WTC11 (cell line): ENCODE measurements around the gene ADGRD2. TPM values are rescaled to one million over a fixed set of nuclear protein-coding genes. Genes with fewer than 3 reads are reported as not detected.

Experiments used
- ATAC-seq: fragments of 200-7000 bp; cut with Tn5 transposase; 2 replicates; pipeline ENCODE4 v1.10.0; 2021; ENCODE audit warnings: mild to moderate bottlenecking, moderate library complexity
- CTCF ChIA-PET: fragments of 300-600 bp; sonication (Branson Sonifier 250); formaldehyde crosslinking; loops from one replicate; lab custom pipeline; 2021; ENCODE audit warnings: antibody characterized with exemption; lab: Charles Lee
- POLR2A ChIA-PET: fragments of 350-600 bp; sonication (Branson Sonifier 250); formaldehyde crosslinking; loops from one replicate; lab custom pipeline; 2021; ENCODE audit warnings: antibody characterized with exemption; lab: Charles Lee
- DNase-seq: peaks from one replicate; pipeline ENCODE4 v3.0.0; 2021; ENCODE audit warnings: low spot score
- H3K27ac Mint-ChIP-seq: 2 replicates; pipeline ENCODE4 v1.8.0; 2021; ENCODE audit warnings: mixed read lengths
- H3K27me3 Mint-ChIP-seq: 2 replicates; pipeline ENCODE4 v1.8.0; 2021; ENCODE audit warnings: low read depth, mild to moderate bottlenecking, moderate library complexity, mixed read lengths
- H3K36me3 Mint-ChIP-seq: 2 replicates; pipeline ENCODE4 v1.8.0; 2021; ENCODE audit warnings: mixed read lengths
- H3K4me1 Mint-ChIP-seq: 2 replicates; pipeline ENCODE4 v1.8.0; 2022; ENCODE audit warnings: mixed read lengths
- H3K4me3 Mint-ChIP-seq: 2 replicates; pipeline ENCODE4 v1.8.0; 2021; ENCODE audit warnings: mild to moderate bottlenecking, moderate library complexity, mixed read lengths
- H3K9me3 Mint-ChIP-seq: 2 replicates; pipeline ENCODE4 v1.8.0; 2021; ENCODE audit warnings: mixed read lengths
- FOXJ3 ChIP-seq: sonication (generic); formaldehyde crosslinking; IDR thresholded peaks from 2 replicates; pipeline ENCODE4 v1.9.0; 2021; ENCODE audit warnings: missing genetic modification reagents, mild to moderate bottlenecking, borderline replicate concordance
- FOXP1 ChIP-seq: sonication (generic); formaldehyde crosslinking; IDR thresholded peaks from 2 replicates; pipeline ENCODE4 v1.8.0; 2022; ENCODE audit warnings: missing genetic modification reagents, mild to moderate bottlenecking, moderate library complexity, borderline replicate concordance
- GRHL2 ChIP-seq: fragments of 250-450 bp; sonication (Bioruptor Pico); IDR thresholded peaks from 2 replicates; pipeline ENCODE4 v1.8.0; 2022; ENCODE audit warnings: mild to moderate bottlenecking, moderate library complexity; ENCODE audit not compliant: insufficient replicate concordance, severe bottlenecking
- GTF2I ChIP-seq: fragments of 250-450 bp; sonication (Bioruptor Pico); conservative IDR thresholded peaks from 2 replicates; pipeline ENCODE4 v1.4.0; 2021; ENCODE audit warnings: mild to moderate bottlenecking
- JUN ChIP-seq: sonication (generic); formaldehyde crosslinking; IDR thresholded peaks from 2 replicates; pipeline ENCODE4 v1.8.0; 2023; ENCODE audit warnings: mild to moderate bottlenecking, missing genetic modification reagents
- MXD4 ChIP-seq: fragments of 250-450 bp; sonication (Bioruptor Pico); IDR thresholded peaks from 2 replicates; pipeline ENCODE4 v1.8.0; 2021; ENCODE audit warnings: mild to moderate bottlenecking, moderate library complexity, borderline replicate concordance
- MYBL2 ChIP-seq: sonication (generic); formaldehyde crosslinking; IDR thresholded peaks from 2 replicates; pipeline ENCODE4 v1.8.1; 2023; ENCODE audit warnings: mild to moderate bottlenecking, moderate library complexity, missing genetic modification reagents
- SOX15 ChIP-seq: fragments of 250-450 bp; sonication (Bioruptor Pico); IDR thresholded peaks from 2 replicates; pipeline ENCODE4 v1.9.0; 2021; ENCODE audit warnings: mild to moderate bottlenecking
- TP53 ChIP-seq: sonication (generic); formaldehyde crosslinking; IDR thresholded peaks from 2 replicates; pipeline ENCODE4 v1.8.1; 2023; ENCODE audit warnings: mild to moderate bottlenecking, missing genetic modification reagents
- ZNF396 ChIP-seq: fragments of 250-450 bp; sonication (Bioruptor Pico); IDR thresholded peaks from 2 replicates; pipeline ENCODE4 v1.8.0; 2021; ENCODE audit warnings: mild to moderate bottlenecking, moderate library complexity, borderline replicate concordance
- ZNF416 ChIP-seq: fragments of 250-450 bp; sonication (Bioruptor Pico); IDR thresholded peaks from 2 replicates; pipeline ENCODE4 v1.9.0; 2021; ENCODE audit warnings: mild to moderate bottlenecking, inconsistent platforms
- ZNF423 ChIP-seq: fragments of 250-450 bp; sonication (Bioruptor Pico); IDR thresholded peaks from 2 replicates; pipeline ENCODE4 v2.1.2; 2022; ENCODE audit warnings: mild to moderate bottlenecking, moderate library complexity
- ZNF671 ChIP-seq: fragments of 250-450 bp; sonication (Bioruptor Pico); IDR thresholded peaks from 2 replicates; pipeline ENCODE4 v1.8.0; 2021; ENCODE audit warnings: mild to moderate bottlenecking
- total RNA-seq: library from RNA; stranded (reverse); gene quantifications from 3 replicates; pipeline ENCODE4 v1.2.3, GENCODE V29; 2021
- TF ChIP-seq, protein P1 (sequence below): sonication (generic); formaldehyde crosslinking; IDR thresholded peaks from 2 replicates; pipeline ENCODE4 v1.8.0; 2022; ENCODE audit warnings: mild to moderate bottlenecking, missing genetic modification reagents
- TF ChIP-seq, protein P2 (sequence below): sonication (generic); formaldehyde crosslinking; IDR thresholded peaks from 2 replicates; pipeline ENCODE4 v1.8.1; 2023; ENCODE audit warnings: mild to moderate bottlenecking, missing genetic modification reagents
- TF ChIP-seq, protein P3 (sequence below): sonication (generic); formaldehyde crosslinking; IDR thresholded peaks from 2 replicates; pipeline ENCODE4 v1.8.0; 2022; ENCODE audit warnings: mild to moderate bottlenecking, missing genetic modification reagents
- TF ChIP-seq, protein P4 (sequence below): sonication (generic); formaldehyde crosslinking; IDR thresholded peaks from 2 replicates; pipeline ENCODE4 v1.8.0; 2023; ENCODE audit warnings: missing genetic modification reagents, mild to moderate bottlenecking, borderline replicate concordance
- TF ChIP-seq, protein P5 (sequence below): sonication (generic); formaldehyde crosslinking; conservative IDR thresholded peaks from 2 replicates; pipeline ENCODE4 v1.8.1; 2022; ENCODE audit warnings: mild to moderate bottlenecking, missing genetic modification reagents
- TF ChIP-seq, protein P6 (sequence below): sonication (generic); formaldehyde crosslinking; IDR thresholded peaks from 2 replicates; pipeline ENCODE4 v1.8.1; 2022; ENCODE audit warnings: mild to moderate bottlenecking, moderate library complexity, missing genetic modification reagents

The ADGRD2 gene
- total RNA-seq, 1 experiment from 2014 or later: 0.61 TPM

DNA sequence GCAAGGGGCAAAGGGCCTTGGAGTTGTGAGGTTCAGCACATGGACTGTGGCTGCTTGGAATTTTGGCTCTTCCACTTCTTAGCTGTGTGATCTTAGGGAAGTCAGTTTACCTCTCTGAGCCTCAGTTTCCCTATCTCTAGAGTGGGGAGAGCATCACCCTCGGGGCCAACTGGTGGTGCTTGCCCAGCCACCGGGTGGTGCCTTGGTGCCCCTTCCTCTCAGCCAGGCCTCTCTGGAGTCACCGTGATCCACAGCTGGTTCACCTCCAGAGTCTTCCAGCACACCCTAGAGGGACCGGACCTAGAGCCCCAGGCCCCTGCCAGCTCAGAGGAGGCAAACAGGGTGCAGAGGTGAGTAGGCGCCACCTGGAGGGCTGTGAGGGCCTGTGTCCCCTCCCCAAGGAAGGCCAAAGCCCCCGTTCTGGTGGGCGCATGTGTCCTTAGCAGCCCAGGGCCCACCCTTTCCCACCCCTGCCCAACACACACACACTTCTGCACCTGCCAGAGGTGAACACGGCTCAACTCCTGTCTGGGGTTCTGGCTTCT lies 7.7 kb downstream of the ADGRD2 start (continued):
- no peak for TF ChIP-seq MYBL2 (CRISPR knock-in tag)
- TF ChIP-seq, all 79 proteins: peak for 0

DNA sequence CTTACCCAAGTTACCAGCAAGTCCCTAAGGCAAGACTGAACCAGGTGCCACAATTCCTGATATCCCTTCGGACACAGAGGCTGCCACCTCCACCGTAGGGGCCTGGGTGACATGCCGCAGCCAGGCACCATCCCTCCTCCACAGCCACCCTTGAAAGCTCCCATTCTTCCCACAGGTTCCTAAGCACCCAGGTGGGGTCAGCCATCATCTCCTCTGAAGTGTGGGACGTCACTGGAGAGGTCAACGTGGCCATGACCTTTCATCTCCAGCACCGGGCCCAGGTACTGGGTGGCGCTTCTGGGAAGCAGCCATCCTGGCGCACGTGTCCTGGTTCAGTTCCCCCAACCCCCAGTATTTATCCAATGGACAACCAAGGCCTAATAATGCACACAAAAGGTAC lies 8.2 kb downstream of the ADGRD2 start:
- CTCF ChIA-PET: interaction anchor here (0.8 to 1.4 kb wide), 2 partner anchors 48 to 74 kb away, joined by 3 read pairs; no protein-coding TSS in a partner anchor
- no peak overlapping the region for H3K4me3 Mint-ChIP-seq
- peaks cover 6% of the 10 kb centered on the region for H3K27me3 Mint-ChIP-seq
- H3K27ac Mint-ChIP-seq: no peak overlapping the region
- TF ChIP-seq ZNF423 (CRISPR knock-in tag): no peak
- no peak for TF ChIP-seq JUN (CRISPR knock-in tag)
- TF ChIP-seq FOXJ3 (CRISPR knock-in tag): no peak
- TF ChIP-seq, protein P1, sequence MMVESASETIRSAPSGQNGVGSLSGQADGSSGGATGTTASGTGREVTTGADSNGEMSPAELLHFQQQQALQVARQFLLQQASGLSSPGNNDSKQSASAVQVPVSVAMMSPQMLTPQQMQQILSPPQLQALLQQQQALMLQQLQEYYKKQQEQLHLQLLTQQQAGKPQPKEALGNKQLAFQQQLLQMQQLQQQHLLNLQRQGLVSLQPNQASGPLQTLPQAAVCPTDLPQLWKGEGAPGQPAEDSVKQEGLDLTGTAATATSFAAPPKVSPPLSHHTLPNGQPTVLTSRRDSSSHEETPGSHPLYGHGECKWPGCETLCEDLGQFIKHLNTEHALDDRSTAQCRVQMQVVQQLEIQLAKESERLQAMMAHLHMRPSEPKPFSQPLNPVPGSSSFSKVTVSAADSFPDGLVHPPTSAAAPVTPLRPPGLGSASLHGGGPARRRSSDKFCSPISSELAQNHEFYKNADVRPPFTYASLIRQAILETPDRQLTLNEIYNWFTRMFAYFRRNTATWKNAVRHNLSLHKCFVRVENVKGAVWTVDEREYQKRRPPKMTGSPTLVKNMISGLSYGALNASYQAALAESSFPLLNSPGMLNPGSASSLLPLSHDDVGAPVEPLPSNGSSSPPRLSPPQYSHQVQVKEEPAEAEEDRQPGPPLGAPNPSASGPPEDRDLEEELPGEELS (CRISPR knock-in tag): no peak
- TF ChIP-seq ZNF416 (CRISPR knock-in tag): no peak
- no peak for TF ChIP-seq FOXP1
- TF ChIP-seq GTF2I (CRISPR knock-in tag): no peak
- no peak for TF ChIP-seq SOX15 (CRISPR knock-in tag)
- TF ChIP-seq, protein P2, sequence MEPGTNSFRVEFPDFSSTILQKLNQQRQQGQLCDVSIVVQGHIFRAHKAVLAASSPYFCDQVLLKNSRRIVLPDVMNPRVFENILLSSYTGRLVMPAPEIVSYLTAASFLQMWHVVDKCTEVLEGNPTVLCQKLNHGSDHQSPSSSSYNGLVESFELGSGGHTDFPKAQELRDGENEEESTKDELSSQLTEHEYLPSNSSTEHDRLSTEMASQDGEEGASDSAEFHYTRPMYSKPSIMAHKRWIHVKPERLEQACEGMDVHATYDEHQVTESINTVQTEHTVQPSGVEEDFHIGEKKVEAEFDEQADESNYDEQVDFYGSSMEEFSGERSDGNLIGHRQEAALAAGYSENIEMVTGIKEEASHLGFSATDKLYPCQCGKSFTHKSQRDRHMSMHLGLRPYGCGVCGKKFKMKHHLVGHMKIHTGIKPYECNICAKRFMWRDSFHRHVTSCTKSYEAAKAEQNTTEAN: no peak
- TF ChIP-seq, protein P3, sequence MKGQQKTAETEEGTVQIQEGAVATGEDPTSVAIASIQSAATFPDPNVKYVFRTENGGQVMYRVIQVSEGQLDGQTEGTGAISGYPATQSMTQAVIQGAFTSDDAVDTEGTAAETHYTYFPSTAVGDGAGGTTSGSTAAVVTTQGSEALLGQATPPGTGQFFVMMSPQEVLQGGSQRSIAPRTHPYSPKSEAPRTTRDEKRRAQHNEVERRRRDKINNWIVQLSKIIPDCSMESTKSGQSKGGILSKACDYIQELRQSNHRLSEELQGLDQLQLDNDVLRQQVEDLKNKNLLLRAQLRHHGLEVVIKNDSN (CRISPR knock-in tag): no peak
- TF ChIP-seq, protein P4, sequence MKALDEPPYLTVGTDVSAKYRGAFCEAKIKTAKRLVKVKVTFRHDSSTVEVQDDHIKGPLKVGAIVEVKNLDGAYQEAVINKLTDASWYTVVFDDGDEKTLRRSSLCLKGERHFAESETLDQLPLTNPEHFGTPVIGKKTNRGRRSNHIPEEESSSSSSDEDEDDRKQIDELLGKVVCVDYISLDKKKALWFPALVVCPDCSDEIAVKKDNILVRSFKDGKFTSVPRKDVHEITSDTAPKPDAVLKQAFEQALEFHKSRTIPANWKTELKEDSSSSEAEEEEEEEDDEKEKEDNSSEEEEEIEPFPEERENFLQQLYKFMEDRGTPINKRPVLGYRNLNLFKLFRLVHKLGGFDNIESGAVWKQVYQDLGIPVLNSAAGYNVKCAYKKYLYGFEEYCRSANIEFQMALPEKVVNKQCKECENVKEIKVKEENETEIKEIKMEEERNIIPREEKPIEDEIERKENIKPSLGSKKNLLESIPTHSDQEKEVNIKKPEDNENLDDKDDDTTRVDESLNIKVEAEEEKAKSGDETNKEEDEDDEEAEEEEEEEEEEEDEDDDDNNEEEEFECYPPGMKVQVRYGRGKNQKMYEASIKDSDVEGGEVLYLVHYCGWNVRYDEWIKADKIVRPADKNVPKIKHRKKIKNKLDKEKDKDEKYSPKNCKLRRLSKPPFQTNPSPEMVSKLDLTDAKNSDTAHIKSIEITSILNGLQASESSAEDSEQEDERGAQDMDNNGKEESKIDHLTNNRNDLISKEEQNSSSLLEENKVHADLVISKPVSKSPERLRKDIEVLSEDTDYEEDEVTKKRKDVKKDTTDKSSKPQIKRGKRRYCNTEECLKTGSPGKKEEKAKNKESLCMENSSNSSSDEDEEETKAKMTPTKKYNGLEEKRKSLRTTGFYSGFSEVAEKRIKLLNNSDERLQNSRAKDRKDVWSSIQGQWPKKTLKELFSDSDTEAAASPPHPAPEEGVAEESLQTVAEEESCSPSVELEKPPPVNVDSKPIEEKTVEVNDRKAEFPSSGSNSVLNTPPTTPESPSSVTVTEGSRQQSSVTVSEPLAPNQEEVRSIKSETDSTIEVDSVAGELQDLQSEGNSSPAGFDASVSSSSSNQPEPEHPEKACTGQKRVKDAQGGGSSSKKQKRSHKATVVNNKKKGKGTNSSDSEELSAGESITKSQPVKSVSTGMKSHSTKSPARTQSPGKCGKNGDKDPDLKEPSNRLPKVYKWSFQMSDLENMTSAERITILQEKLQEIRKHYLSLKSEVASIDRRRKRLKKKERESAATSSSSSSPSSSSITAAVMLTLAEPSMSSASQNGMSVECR (CRISPR knock-in tag): no peak
- no peak for TF ChIP-seq TP53
- TF ChIP-seq GRHL2 (CRISPR knock-in tag): no peak
- TF ChIP-seq, protein P5, sequence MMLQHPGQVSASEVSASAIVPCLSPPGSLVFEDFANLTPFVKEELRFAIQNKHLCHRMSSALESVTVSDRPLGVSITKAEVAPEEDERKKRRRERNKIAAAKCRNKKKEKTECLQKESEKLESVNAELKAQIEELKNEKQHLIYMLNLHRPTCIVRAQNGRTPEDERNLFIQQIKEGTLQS (CRISPR knock-in tag): no peak
- TF ChIP-seq ZNF671: no peak
- TF ChIP-seq, protein P6, sequence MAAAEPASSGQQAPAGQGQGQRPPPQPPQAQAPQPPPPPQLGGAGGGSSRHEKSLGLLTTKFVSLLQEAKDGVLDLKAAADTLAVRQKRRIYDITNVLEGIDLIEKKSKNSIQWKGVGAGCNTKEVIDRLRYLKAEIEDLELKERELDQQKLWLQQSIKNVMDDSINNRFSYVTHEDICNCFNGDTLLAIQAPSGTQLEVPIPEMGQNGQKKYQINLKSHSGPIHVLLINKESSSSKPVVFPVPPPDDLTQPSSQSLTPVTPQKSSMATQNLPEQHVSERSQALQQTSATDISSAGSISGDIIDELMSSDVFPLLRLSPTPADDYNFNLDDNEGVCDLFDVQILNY (CRISPR knock-in tag): no peak
- no peak for TF ChIP-seq ZNF396
- TF ChIP-seq MXD4 (CRISPR knock-in tag): no peak
- TF ChIP-seq, all 79 proteins: peak for 0
- Mint-ChIP-seq H3K36me3 (no peaks in the 10 kb centered on the region), H3K9me3 (peaks cover 6% of the 10 kb centered on the region), H3K4me1 (peaks cover 9% of the 10 kb centered on the region)
- DNase-seq (no peak), ATAC-seq (no peak)
- POLR2A ChIA-PET: no interaction called here
